ENCODE measurements around the gene EAF2.
"Not testable (repeated sequence)": the region's sequence is repeated elsewhere in the genome, so short reads cannot be mapped to it uniquely, and the experiment has no call there.

EAF2 gene

DNA sequence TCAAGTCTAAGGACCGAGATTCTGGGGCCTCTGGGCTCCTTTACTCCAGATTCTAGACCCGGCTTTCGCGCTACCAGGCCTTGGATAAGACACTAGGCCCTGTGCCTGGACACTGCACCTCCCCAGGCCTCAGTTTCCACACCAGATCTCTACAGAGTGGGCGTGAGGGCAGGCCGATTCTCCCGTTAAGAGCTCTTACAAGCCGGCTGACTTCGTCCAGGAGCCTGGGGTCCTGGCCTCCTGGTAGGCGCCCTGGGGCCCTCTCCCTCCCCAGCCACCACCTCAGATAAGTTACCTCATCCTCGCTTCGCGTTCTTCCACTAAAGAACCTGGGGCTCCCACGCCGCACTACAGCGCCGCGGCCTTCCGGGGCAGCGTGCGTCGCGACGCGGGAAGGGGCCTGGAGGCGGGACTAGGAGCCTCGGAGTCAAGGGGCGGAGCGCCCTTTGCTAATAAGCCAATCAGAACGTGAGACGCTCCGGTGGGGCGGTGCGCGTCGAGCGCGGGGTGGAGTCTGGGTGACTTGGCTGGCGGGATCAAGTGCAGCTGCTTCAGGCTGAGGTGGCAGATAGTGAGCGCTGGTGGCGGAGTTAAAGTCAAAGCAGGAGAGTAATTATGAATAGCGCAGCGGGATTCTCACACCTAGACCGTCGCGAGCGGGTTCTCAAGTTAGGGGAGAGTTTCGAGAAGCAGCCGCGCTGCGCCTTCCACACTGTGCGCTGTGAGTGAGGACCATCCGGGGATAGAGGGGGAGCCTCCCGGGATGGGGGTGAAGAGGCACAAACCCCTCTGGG is at the start of gene EAF2, which contains the start of gene IQCB1:
EAF2 (plus strand) TSS at position 539 of the 794 bp plus-strand sequence; CDS start at position 616, 77 bp downstream.
IQCB1 (minus strand) TSS at position 390 of the 794 bp plus-strand sequence. CDS start 6,100 bp downstream, outside the sequence.
- peak; percentile 94 for DNase-seq (ENCODE audit: low spot score)

DNA sequence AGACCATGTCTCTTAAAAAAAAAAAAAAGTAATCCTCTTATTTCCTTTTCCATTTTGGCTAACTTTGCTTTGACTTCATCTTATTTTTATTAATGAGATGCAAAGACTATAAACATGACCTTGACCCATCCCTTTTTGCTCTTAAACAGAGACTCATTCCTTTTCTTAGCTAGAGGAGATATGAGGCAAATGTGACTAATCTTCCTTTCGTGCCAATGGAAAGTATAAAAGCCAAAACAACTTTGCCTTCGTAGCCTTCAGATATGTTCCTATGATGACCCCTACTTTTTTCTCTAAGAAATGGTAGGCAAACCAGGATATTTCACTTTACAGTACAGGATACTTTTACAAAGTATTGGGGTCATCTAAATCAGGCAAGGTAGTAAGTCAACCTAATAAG is 48.5 kb upstream of the EAF2 start:
- no peak for DNase-seq (ENCODE audit: low spot score)

DNA sequence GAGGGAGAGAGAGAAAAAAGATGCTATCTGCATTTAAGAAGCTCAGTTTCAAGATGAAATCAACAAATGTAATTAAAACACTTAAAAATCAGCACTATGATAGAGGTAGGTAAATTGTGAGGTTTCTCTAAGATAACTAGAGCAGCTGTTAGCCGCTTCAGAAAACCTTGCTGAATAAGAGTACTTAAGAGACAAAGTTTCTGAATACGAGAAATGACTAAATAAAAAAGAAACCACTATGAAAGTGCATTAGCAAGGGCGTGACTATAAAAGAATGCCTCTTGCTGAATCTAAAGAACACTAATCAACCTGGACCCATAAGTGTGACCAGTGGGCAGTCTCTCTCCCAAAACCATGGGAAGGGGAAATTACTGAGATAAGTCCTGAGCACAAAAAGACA is 41.9 kb upstream of the EAF2 start:
- no peak for DNase-seq (ENCODE audit: low spot score)

DNA sequence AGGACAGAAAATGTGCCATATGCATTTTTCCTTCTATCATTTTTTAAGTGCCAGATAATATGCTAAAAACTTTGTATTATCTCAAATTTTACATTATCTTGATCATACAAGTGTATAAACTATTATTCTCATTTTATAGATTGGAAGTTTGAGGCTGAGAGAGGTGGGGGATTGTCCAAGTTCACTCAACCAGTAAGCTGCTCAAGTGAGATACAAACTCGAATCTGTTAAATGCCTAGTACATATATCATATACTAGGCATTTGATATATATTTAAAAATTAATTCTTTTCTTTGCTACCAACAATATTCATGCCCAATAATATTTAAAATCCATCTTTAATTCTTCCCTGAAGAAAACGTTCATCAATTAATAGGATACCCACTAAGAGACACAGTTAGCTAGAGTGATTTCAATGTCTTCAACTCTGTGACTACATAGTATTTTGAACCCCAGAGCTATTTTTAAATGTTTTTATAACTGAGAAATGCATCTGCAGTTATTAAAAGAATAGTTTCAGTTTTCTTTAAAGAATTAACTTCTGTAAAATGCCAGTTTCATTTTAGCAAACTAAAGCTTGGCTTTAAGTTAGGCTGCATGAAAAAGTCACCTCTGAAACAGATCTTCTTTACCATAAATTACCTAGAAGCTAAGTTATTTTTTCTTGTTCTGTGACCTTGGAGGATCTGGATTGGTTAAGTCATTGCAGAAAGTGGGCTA is 40.6 kb upstream of the EAF2 start:
- DNase-seq (ENCODE audit: low spot score) = no peak

DNA sequence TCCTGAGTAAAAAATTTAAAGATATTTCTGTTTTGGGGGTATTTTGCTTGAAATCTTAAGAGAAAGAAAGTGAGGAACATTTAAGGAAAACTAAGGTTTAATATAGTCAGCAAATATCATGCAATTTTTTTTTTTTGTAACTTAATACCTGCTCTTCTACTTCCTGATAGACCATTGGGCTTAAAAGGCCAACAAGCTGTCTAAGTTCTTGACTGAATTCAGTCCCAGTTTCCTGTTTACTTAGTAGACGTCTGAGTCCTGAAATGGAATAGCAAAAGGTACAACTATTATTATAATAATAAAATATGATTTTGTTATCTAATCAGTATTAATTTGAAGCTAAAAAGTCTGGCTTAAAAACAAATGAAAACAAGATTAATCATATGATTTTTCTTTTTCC is 38.0 kb upstream of the EAF2 start:
- DNase-seq (ENCODE audit: low spot score) = no peak

DNA sequence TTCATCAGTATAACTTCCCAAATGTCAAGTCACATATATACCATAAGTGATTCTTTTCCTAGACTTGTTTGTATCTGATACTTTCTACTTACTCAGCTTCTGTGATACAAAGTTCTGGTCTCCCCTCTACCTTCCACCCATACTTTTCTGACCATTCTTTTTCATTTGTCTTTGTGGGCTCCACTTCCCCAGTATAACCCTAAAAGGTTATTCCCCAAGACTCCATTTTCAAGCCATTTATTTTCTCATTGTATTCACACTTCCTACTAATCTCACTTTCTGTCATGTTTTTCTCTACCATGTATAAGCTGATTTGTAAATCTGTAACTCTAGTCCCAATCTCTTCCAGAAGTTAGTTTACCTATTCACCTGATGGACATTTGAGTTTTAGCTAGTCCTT is 34.1 kb upstream of the EAF2 start:
- no peak for DNase-seq (ENCODE audit: low spot score)

DNA sequence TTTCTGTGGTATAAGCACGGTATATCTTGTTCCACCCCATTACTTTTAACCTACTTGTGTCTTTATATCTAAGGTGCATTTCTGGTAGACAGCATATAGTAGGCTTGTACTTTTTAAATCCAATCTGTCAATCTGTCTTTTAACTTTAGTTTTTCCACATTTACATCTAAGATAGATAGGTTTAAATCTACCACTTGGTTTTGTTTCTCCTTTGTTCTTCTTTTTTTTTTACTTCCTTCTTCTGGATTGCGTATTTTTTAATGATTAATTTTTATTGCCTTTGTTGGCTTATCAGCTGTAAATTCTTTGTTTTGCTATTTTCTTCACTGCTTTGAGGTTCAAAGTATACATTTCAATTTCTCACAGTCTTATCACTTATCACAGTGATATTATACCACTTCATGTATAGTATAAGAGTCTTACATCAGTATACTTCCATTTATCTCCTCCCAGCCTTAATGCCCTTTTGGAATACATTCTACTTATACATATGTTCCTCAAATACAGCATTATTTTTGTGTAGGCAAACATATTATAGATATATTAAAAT is 31.2 kb upstream of the EAF2 start:
- DNase-seq (ENCODE audit: low spot score) = no peak

DNA sequence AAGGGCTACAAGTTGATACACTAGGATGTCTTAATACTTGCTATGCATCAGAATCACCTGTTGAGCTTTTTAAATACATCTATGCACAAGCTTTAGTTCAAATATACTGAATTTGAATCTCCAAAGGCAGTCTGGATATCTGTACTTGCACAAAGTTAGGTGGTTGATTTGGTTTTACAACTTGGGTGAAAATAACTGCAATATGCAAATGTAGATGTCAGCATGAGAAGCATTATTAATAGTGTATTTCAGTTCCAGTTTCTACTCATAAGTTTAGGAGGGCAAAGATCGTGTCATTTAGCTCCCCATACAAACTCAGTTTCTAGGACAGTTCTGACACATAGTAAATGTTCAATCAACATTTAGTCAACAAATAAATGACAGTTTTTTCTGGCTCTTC is 25.8 kb upstream of the EAF2 start:
- no peak for DNase-seq (ENCODE audit: low spot score)

DNA sequence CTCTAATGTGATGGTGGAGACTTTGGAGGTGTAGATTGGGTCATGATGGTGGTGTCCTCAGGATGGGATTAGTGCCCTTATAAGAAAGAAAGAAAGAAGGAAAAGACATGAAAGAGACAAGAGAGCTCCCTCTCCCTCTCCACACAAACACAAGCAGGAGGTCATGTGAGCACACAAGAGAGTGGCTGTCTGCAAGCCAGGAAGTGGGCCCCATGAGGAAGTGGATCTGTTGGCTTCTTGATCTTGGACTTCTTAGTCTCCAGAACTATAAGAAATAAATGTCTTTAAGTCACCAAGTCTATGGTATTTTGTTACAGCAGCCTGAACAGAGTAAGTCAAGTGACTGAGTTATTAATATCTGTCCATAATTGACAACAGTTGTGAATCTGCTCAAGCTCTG is 17.3 kb upstream of the EAF2 start:
- DNase-seq (ENCODE audit: low spot score) = no peak

DNA sequence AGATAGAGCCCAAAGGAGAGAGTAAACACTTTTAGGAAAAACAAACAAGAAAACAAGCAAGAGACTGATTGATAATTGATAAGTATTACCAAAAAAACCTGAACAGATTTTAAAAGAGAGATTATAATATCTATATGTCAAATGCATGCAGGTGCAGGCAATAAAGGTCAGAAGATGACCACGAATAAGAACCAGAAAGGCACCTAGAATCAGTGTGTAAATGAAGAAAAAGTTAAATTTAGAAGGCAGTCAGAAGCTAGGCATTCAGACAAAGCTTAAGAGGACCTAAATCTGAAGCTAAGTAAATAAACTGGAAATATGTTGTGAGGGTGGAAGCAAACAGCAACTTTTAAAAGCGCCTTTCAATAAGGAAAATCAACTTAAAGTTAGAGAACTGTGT is 16.4 kb upstream of the EAF2 start:
- DNase-seq (ENCODE audit: low spot score) = no peak

DNA sequence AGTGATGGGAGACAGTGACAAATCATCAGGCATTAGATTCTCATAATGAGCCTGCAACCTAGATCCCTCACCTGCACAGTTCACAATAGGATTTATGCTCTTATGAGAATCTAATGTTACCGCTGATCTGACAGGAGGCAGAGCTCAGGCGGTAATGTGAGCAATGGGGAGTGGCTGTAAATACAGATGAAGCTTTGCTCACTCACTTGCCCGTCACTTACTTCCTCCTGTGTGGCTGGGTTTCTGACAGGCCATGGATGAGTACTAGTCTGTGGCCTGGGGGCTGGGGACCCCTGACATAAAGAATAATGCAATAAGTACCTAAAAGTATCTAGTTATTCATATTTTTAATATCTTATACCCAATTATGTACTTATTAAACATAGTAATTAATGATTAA is 15.8 kb upstream of the EAF2 start:
- no peak for DNase-seq (ENCODE audit: low spot score)

DNA sequence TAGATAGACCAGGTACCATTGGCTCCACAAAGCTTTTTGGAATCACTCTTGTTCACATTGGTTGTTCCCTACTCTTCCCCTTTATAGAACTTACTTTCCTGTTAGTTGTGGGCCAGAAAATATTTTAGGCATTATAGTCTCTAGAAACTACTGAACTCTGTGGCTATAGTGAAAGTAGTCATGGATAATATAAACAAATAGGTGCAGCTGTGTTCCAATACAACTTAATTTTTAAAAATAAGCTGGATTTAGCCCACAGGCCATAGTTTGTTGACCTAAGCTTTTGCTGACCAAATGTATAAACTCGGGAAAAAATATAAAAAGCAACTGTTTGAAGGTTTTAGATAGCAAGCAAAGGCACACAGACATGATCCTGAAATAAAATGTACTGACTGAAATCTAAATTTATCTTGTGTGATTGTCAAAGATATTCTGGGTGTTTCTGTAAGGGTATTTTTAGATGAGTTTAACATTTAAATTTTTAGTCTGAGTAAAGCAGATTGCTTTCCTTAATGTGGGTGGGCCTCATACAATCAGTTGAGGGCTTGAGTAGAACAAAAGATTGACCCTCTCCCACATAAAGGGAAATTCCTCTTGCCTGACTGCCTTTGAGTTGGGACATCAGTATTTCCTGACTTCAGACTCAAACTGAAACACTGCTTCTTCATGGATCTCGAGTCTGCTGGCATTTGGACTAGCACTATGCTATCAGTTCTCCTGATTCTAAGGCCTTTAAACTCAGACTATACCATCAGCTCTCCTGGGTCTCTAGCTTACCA is 13.4 kb upstream of the EAF2 start:
- no peak for DNase-seq (ENCODE audit: low spot score)

DNA sequence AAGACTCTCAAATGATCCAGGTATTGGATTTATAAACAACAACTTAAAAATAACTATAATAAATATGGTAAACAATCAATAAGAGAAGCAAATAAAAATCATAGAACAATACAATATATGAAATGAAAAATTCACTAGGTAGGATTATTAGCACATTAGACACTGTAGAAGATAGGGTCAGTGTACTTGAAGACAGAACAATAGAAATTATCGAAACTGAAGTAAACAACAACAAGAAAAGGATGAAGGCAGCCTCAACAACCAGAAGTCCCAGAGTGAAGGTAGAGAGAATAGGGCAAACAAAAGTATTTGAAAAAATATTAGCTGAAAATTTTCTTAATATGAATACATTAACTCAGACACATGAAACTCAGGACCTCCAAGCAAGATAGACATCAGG is 12.0 kb upstream of the EAF2 start:
- DNase-seq (ENCODE audit: low spot score) = no peak

DNA sequence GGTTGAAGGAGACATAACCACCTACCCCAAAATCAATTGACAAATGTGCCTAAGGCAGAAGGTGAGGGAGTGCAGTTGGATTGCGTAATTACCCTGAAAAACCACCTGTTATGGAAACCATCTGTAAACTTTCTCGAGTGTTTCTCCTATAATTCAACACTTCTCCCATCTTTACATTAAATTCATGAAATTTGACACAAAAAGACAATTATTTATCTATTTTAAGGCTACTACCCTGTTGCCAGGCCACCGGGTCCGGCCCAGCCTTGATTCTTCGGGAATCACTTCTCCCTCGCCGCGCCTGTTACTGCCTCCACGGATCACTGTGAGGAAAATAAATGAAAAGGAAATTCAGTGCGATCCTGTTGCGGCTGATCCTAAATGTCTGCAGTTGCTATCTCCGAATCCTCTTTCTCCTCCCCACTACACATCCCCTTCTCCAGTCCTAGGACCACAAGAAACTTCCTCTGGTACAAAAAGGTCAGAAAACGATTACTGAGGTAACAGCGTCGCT is 795 bp upstream of the EAF2 start:
- DNase-seq (ENCODE audit: low spot score) = peak; percentile 11

DNA sequence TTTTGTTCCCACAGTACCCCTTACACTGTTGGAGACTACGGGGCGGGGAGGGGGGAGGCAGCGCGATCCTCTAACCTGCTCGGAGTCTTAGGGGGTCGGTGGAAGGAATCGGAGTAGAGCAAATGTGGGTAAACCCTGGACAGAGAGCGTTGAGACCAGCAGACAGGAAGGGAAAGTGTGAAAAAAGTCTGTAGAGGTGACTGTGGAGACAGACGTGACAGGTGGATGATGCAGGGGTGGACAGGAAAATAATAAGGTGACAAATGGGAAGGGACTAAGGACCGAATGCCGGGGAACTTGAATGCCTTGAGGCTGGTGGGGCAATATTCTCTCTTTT is 424 bp downstream of the EAF2 start:
- DNase-seq (ENCODE audit: low spot score) = peak; percentile 38

DNA sequence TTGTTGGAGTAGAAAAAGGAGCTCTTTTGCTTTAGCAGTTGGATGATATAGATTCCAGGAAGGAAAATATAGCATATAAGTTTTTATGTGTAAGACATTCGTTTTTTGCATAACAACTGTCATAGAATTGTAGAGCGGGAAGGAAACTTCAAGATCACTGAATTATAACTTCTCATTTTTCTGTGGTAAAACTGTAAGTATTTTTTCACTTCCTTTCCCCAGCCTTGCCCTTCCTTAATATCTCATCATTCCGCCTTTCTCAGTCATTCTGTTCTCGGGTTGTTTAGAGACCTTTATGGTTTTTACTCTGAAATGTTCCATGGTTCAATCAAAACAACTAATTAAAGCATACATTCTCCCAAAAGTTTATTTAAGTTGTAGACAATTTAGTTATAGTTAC is 1.1 kb downstream of the EAF2 start:
- no peak for DNase-seq (ENCODE audit: low spot score)

DNA sequence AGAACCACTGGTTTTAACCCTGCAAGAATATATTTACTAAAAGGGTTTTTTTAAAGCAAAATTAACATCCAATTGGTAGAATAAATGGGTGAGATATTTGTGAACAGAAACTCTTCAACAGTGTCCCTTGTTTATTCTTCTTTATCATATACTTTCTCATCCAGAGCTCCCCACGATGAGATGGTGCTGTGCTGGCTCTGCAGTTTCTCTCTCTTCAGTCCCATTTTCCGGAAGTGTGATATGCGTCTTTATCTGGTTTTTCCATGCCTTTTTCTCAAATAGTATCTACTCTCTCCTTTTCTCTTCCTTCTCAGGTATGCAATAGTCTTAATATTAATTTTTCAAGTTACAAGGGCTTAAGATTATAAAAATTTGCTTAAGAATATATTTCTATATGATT is 1.5 kb downstream of the EAF2 start:
- no peak for DNase-seq (ENCODE audit: low spot score)

DNA sequence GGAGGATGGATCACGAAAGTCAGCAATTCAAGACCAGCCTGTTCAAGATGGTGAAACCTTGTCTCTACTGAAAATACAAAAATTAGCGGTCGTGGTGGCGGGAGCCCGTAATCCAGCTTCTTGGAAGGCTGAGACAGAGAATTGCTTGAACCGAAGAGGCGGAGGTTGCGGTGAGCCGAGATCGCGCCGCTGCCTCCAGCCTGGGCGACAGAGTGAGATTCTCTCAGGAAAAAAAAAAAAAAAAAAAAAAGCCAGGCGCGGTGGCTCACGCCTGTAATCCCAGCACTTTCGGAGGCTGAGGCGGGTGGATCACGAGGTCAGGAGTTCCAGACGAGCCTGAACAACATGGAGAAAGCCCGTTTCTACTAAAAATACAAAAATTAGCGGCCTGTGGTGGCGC is 5.0 kb downstream of the EAF2 start:
- no peak for DNase-seq (ENCODE audit: low spot score)

DNA sequence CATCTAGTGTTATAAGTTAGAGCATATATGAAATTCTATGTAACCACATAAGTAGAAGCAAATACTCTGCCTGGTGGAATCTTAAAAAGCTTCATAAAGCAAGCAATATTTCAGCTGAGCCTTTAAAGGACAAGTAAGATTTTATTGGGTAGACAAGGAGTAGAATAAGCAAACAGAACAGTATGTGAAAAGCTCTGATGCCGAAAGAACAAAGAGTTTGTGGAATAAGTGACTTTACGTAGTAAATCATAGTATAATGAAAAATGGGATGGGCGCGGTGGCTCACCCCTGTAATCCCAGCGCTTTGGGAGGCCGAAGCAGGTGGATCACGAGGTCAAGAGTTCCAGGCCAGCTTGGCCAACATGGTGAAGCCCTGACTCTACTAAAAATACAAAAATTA is 9.9 kb downstream of the EAF2 start:
- DNase-seq (ENCODE audit: low spot score) = no peak

DNA sequence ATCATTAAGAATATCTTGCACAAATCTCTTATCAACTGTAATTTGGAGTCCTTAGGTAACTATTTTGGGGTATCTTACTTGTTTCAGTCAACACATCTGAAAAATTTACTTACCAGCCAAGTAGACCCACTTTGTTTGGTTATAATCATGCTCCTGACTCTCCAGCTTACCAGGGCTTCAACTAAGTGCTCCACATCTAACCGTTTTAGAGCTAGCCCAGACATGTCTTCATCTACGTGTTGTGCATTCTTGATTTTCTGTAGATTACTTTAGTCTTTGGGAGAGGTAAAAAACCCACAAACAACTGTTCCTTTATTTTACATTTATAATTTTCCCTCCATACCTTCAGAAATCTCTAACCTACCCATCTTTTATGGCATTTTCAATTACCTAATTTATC is 17.2 kb downstream of the EAF2 start:
- no peak for DNase-seq (ENCODE audit: low spot score)

DNA sequence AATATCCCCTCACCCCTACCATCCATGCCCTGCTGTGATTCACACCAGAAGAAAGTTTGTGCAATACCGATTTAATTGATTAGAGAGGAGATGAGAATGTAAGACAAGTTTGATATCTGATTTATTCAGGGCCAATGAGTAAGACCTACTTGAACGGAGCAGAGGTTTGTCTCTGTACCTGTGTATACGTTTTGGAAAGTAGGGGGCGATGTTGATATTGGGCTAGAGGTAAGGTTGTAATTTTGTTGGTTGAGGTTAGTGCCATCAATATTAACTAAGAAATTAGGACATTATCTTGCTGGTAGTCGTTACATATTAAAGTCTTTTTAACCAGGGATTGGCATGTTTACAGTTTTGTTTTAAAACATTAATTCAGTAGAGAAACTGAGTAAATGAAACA is 20.5 kb downstream of the EAF2 start:
- DNase-seq (ENCODE audit: low spot score) = peak; percentile 33

DNA sequence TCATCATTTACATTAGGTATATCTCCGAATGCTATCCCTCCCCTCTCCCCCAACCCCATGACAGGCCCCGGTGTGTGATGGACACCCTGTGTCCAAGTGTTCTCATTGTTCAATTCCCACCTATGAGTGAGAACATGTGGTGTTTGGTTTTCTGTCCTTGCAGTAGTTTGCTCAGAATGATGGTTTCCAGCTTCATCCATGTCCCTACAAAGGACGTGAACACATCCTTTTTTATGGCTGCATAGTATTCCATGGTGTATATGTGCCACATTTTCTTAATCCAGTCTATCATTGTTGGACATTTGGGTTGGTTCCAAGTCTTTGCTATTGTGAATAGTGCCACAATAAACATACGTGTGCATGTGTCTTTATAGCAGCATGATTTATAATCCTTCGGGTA is 22.8 kb downstream of the EAF2 start:
- DNase-seq (ENCODE audit: low spot score) = not testable (repeated sequence)

Measured in SW480 (cell line).